ENCODE results near the gene CCDC70.
A peak's percentile ranks its signal among the peaks of the same experiment; 100 is the strongest.
"Not testable (repeated sequence)": the region's sequence is repeated elsewhere in the genome, so short reads cannot be mapped to it uniquely, and the experiment has no call there.

The CCDC70 gene

GRCh38 chr13:51861723-51862300 is at the start of gene CCDC70:
TSS of gene CCDC70 (plus strand) at chr13:51861969. CDS start at chr13:51865412, 3,443 bp downstream.
- DNase-seq (ENCODE audit: low read depth), result peak; percentile 73

GRCh38 chr13:51814071-51814470 is 47.7 kb upstream of the CCDC70 start:
- DNase-seq (ENCODE audit: low read depth), result no peak

GRCh38 chr13:51814825-51815650 is 46.7 kb upstream of the CCDC70 start:
- DNase-seq (ENCODE audit: low read depth), result peak; percentile 71

- no peak for DNase-seq (ENCODE audit: low read depth)
Observed at GRCh38 chr13:51815848-51816247, 45.9 kb upstream of the CCDC70 start.

- peak; percentile 27 for DNase-seq (ENCODE audit: low read depth)
Observed at GRCh38 chr13:51816604-51817249, 45.0 kb upstream of the CCDC70 start.

GRCh38 chr13:51817717-51818116 is 44.1 kb upstream of the CCDC70 start:
- DNase-seq (ENCODE audit: low read depth), result no peak

GRCh38 chr13:51818276-51818675 is 43.5 kb upstream of the CCDC70 start:
- DNase-seq (ENCODE audit: low read depth), result no peak

- no peak for DNase-seq (ENCODE audit: low read depth)
Observed at GRCh38 chr13:51818781-51819511, 42.8 kb upstream of the CCDC70 start.

- DNase-seq (ENCODE audit: low read depth), result no peak
Observed at GRCh38 chr13:51819544-51819943, 42.2 kb upstream of the CCDC70 start.

GRCh38 chr13:51820016-51820597 is 41.7 kb upstream of the CCDC70 start:
- DNase-seq (ENCODE audit: low read depth), result no peak

GRCh38 chr13:51821606-51822005 is 40.2 kb upstream of the CCDC70 start:
- DNase-seq (ENCODE audit: low read depth), result no peak

- no peak for DNase-seq (ENCODE audit: low read depth)
Observed at GRCh38 chr13:51822106-51822815, 39.5 kb upstream of the CCDC70 start.

- no peak for DNase-seq (ENCODE audit: low read depth)
Observed at GRCh38 chr13:51823359-51823758, 38.4 kb upstream of the CCDC70 start.

GRCh38 chr13:51823863-51824262 is 37.9 kb upstream of the CCDC70 start:
- DNase-seq (ENCODE audit: low read depth), result no peak

- not testable (repeated sequence) for DNase-seq (ENCODE audit: low read depth)
Observed at GRCh38 chr13:51824712-51825111, 37.1 kb upstream of the CCDC70 start.

GRCh38 chr13:51825165-51825592 is 36.6 kb upstream of the CCDC70 start:
- no peak for DNase-seq (ENCODE audit: low read depth)

GRCh38 chr13:51825681-51826254 is 36.0 kb upstream of the CCDC70 start:
- no peak for DNase-seq (ENCODE audit: low read depth)

- DNase-seq (ENCODE audit: low read depth), result no peak
Observed at GRCh38 chr13:51826606-51827005, 35.2 kb upstream of the CCDC70 start.

GRCh38 chr13:51827254-51827653 is 34.5 kb upstream of the CCDC70 start:
- no peak for DNase-seq (ENCODE audit: low read depth)

- no peak for DNase-seq (ENCODE audit: low read depth)
Observed at GRCh38 chr13:51828730-51829567, 32.8 kb upstream of the CCDC70 start.
